NCI-H82 treated with DMSO at 0.1 percent for 48 hours (cell line): ENCODE data around the gene NOXA1.
"Not testable (repeated sequence)": the region's sequence is repeated elsewhere in the genome, so short reads cannot be mapped to it uniquely, and the experiment has no call there.

Source experiments
- DNase-seq: peaks from one replicate; lab custom pipeline; 2025; ENCODE audit not compliant: unreplicated experiment; lab: John Stamatoyannopoulos, UW

NOXA1 gene

GRCh38 chr9:137404961-137405567 is 18.1 kb upstream of the NOXA1 start:
- no peak for DNase-seq

- no peak for DNase-seq
Measured at GRCh38 chr9:137405677-137406081, 17.5 kb upstream of the NOXA1 start.

- DNase-seq = no peak
Measured at GRCh38 chr9:137406085-137406760, 17.0 kb upstream of the NOXA1 start.

GRCh38 chr9:137406876-137407589 is 16.2 kb upstream of the NOXA1 start:
- DNase-seq = no peak

GRCh38 chr9:137407590-137408300 is 15.4 kb upstream of the NOXA1 start:
- DNase-seq = no peak

GRCh38 chr9:137408651-137409405 is 14.4 kb upstream of the NOXA1 start:
- no peak for DNase-seq

GRCh38 chr9:137409515-137409914 is 13.7 kb upstream of the NOXA1 start:
- no peak for DNase-seq

GRCh38 chr9:137410236-137410890 is 12.8 kb upstream of the NOXA1 start:
- not testable (repeated sequence) for DNase-seq

- DNase-seq = no peak
Measured at GRCh38 chr9:137410891-137411249, 12.3 kb upstream of the NOXA1 start.

- DNase-seq = no peak
Measured at GRCh38 chr9:137411260-137411644, 11.9 kb upstream of the NOXA1 start.

- no peak for DNase-seq
Measured at GRCh38 chr9:137411645-137412380, 11.4 kb upstream of the NOXA1 start.

- no peak for DNase-seq
Measured at GRCh38 chr9:137412431-137412830, 10.8 kb upstream of the NOXA1 start.

- DNase-seq = no peak
Measured at GRCh38 chr9:137415451-137415850, 7.7 kb upstream of the NOXA1 start.

- no peak for DNase-seq
Measured at GRCh38 chr9:137416006-137416562, 7.1 kb upstream of the NOXA1 start.

- DNase-seq = no peak
Measured at GRCh38 chr9:137416563-137417151, 6.5 kb upstream of the NOXA1 start.

- DNase-seq = no peak
Measured at GRCh38 chr9:137417161-137418021, 5.8 kb upstream of the NOXA1 start.

- DNase-seq = no peak
Measured at GRCh38 chr9:137421838-137422603, 1.2 kb upstream of the NOXA1 start.
